Thymus (tissue), 11 donors: ENCODE measurements around the gene CBLN3. TPM values are rescaled to one million over a fixed set of nuclear protein-coding genes. Genes with fewer than 3 reads are reported as not detected.

Experiments used
- DNase-seq, 9 donors: peaks; one replicate each; pipeline ENCODE4 v3.0.0-alpha.2; 2013; ENCODE audit warnings: low spot score in 9 of 9, low read depth in 6 of 9, missing footprints in 1 of 9
- H3K27ac ChIP-seq, 2 donors: one replicate each; pipeline ENCODE4 v1.5.1; 2013; ENCODE audit warnings: control low read depth in 1 of 2, low read depth in 1 of 2, low read length in 1 of 2, mild to moderate bottlenecking in 1 of 2, moderate library complexity in 1 of 2
- H3K27me3 ChIP-seq, 2 donors: one replicate each; pipeline ENCODE4 v1.5.1; 2013; ENCODE audit warnings: low read length in 1 of 2; ENCODE audit not compliant: control insufficient read depth in 2 of 2, insufficient read depth in 1 of 2
- H3K36me3 ChIP-seq, 2 donors: one replicate each; pipeline ENCODE4 v1.5.1; 2013; ENCODE audit warnings: low read length in 1 of 2, mild to moderate bottlenecking in 1 of 2, moderate library complexity in 1 of 2; ENCODE audit not compliant: control insufficient read depth in 2 of 2, insufficient read depth in 2 of 2
- H3K4me1 ChIP-seq, 2 donors: one replicate each; pipeline ENCODE4 v1.5.1; 2013; ENCODE audit warnings: low read length in 2 of 2; ENCODE audit not compliant: control insufficient read depth in 2 of 2, insufficient read depth in 2 of 2
- H3K4me3 ChIP-seq, 2 donors: one replicate each; pipeline ENCODE4 v1.5.1; 2013; ENCODE audit warnings: low read length in 2 of 2, control low read depth in 1 of 2, mild to moderate bottlenecking in 1 of 2
- H3K9me3 ChIP-seq, 2 donors: one replicate each; pipeline ENCODE4 v1.5.1; 2013; ENCODE audit warnings: low read length in 1 of 2, mild to moderate bottlenecking in 1 of 2; ENCODE audit not compliant: control insufficient read depth in 2 of 2, insufficient read depth in 1 of 2
- WGBS: extraction: QIAGEN DNeasy Blood & Tissue Kit; methylation state at CpG from one replicate; pipeline ENCODE4 v1.1.7; 2013; 5-methylcytosine and 5-hydroxymethylcytosine counted together
- polyA plus RNA-seq: library from polyadenylated mRNA; stranded (reverse); fragments of 200-250 nt; gene quantifications from one replicate; pipeline ENCODE4 v1.2.3, GENCODE V29; 2013
- total RNA-seq: library from RNA; stranded (reverse); fragments of 120-200 nt; gene quantifications from one replicate; pipeline ENCODE4 v1.2.4, GENCODE V29; 2013
- donor health status: healthy.

Gene CBLN3
- total and polyA plus RNA-seq, 2 donors = 2.8 to 9.5 TPM

DNA sequence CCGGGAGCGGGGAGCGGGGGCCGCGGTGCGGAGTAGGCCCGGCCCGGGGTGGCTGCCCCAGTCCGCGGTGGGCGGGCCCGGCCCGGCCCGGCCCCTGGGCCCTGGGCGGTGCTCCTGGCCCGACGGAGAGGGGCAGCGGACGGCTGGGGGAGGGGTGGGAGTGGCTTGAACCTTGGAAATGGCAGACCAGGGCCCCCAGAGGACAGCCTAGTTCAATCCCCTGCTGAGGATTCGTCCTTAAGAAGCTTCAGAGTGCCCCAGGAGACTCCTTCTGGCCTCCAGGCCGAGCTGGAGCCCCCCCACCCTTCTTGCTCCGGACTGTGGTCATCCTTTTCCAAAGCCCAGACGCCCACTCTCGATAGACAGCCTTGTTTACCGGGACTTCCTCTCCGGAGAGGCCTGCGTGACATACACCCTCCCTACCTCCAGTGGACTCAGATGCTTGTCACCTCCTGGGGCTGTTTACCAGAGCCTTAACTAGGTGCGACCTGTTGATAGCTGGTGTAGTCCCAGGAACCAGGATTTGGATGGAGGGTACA is 744 bp upstream of the CBLN3 start:
- WGBS = 1% methylated on average over 28 of the region's 28 CpGs
- Histone ChIP-seq H3K4me1 (peaks cover 25 to 52% of the 10 kb centered on the region in 2 donors), H3K27me3 (no peaks in the 10 kb centered on the region), H3K4me3 (peak overlapping the region; percentile 66 to 80), H3K9me3 (no peaks in the 10 kb centered on the region), H3K36me3 (peaks cover 14 to 33% of the 10 kb centered on the region in 2 donors), H3K27ac (peak overlapping the region; percentile 85 to 96)
- peak in 2 of 9 donors; percentile 55 to 76 for DNase-seq

DNA sequence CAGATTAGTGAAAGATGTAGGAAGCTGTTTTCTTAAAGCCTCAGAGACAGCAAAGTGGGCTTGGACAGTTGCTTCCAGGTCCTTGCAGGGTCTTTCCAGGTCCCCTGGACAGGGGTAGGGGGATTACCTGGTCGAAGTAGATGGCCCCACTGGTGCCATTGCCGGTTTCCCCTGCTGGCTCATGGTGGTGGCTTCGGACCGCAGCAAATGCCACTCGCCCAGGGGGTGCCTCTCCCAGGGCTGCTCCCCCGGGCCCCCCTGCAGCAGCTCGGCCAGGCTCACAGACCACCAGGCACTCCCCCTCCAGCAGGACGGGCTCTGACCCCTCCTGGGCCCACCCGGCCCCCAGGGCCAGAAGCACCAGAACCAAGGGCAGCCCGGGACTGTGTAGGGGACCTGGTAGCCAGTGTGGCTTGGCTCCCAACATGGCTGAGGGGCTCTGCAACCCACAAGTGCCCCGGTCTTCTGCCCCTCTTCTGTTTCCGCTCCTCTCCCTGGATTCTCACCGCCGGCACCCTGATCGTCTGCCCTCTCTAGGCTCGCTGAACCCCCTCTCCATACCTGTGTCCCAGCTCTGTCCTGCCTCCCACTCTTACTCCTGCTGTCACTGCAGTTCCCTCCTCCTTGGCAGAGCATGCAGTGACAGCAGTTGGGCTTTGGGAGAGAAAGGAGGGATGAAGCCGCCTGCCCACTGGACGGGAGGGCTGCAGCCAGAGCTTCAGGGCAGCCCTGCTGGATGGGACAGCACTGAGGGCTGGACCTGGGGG is 657 bp downstream of the CBLN3 start:
- Histone ChIP-seq H3K9me3 (no peaks in the 10 kb centered on the region), H3K27ac (no peak overlapping the region), H3K4me1 (peaks cover 25 to 52% of the 10 kb centered on the region in 2 donors), H3K36me3 (peaks cover 11 to 23% of the 10 kb centered on the region in 2 donors), H3K27me3 (no peaks in the 10 kb centered on the region), H3K4me3 (peak overlapping the region in 1 of 2 donors; percentile 46)
- DNase-seq = no peak
- 96% methylated on average over 18 of the region's 18 CpGs for WGBS

DNA sequence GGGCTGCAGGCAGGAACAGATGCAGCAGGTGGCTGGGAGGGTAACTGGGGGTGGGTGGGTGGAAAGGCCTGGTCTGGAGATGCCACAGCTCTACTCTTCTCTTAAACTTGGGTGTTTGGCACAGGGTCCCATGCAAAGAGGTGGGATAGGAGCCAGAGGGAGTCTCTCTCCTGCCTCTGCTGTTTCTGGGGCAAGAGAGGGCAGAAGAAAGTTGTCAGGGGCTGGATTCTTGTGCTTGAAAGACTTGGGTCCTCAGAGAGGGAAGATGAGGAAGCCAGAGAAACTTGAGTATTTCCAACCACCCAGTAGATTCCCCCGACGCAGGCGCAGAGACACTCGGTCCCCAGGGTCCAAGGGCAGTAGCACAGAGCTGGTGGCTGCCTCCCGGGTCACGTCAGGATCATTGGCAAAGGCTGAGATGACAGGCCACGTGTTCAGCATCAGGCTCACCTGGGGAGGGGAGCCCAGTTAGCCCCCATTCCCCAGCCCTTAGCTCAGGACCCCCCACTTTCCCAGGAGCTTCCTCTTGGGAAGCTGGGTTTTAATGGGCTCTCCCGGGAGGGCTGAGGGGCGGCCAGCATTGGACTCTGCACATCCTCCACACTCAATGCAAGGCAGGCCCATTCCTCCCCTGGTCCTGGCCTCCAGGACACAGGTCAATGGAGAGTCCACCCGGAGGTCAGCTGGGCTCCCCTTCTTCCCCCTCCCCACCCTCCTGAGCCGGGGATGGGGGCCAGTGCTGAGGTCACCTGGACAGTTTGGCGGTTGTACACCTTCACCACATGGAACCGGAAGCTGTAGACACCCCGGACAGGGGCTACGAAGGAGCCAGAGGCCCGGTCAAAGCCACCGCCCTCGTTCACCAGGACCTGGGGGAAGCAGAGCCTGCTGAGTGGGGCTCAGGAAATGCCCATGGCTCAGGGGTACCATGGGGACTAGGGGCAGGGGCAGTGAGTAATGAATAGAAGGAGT is 1.6 kb downstream of the CBLN3 start:
- H3K36me3 ChIP-seq = peaks cover 8 to 15% of the 10 kb centered on the region in 2 donors
- no peak overlapping the region for H3K4me3 ChIP-seq
- peaks cover 25 to 61% of the 10 kb centered on the region in 2 donors for H3K4me1 ChIP-seq
- H3K27me3 ChIP-seq = no peaks in the 10 kb centered on the region
- peak overlapping the region; percentile 20 to 62 for H3K27ac ChIP-seq
- WGBS = 82% methylated on average over 18 of the region's 18 CpGs
- H3K9me3 ChIP-seq = no peaks in the 10 kb centered on the region
- DNase-seq = no peak

DNA sequence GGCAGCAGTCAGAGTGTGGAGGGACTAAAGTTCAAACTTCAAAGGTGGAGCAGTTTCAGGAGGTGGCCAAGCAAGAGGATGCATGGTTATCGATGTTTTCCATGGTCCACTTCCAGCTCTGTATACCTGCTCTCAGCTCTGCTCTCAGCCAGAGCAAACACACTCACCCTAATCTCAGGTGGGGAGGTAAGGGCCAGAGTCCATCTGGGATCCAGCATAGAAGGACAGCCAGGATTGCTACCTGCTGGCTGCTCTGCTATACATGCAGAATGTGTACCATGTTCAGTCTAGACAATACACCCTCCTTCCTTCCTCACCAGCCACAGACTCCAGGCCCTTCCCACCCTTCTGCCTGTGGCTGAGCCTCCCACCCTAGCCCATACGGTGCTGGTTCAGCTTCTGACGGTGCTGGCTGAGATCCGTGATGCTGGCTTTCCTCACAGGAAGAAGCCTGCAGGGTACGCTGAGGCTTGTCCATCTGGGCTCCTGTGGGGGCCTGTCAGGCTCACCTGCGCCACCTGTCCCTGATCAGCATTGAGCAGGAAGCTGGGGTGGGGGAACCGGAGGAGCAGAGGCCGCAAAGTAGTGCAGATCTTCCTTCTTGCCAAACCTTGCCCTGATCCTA is 2.4 kb downstream of the CBLN3 start:
- 19% methylated on average over 8 of the region's 8 CpGs for WGBS
- DNase-seq = peak in 4 of 9 donors; percentile 48 to 77 (median 56)
- no peak overlapping the region for H3K4me3 ChIP-seq
- no peaks in the 10 kb centered on the region for H3K27me3 ChIP-seq
- no peaks in the 10 kb centered on the region for H3K9me3 ChIP-seq
- peaks cover 0 to 7% of the 10 kb centered on the region in 2 donors for H3K36me3 ChIP-seq
- H3K4me1 ChIP-seq = peaks cover 30 to 64% of the 10 kb centered on the region in 2 donors
- peak overlapping the region; percentile 20 to 58 for H3K27ac ChIP-seq

DNA sequence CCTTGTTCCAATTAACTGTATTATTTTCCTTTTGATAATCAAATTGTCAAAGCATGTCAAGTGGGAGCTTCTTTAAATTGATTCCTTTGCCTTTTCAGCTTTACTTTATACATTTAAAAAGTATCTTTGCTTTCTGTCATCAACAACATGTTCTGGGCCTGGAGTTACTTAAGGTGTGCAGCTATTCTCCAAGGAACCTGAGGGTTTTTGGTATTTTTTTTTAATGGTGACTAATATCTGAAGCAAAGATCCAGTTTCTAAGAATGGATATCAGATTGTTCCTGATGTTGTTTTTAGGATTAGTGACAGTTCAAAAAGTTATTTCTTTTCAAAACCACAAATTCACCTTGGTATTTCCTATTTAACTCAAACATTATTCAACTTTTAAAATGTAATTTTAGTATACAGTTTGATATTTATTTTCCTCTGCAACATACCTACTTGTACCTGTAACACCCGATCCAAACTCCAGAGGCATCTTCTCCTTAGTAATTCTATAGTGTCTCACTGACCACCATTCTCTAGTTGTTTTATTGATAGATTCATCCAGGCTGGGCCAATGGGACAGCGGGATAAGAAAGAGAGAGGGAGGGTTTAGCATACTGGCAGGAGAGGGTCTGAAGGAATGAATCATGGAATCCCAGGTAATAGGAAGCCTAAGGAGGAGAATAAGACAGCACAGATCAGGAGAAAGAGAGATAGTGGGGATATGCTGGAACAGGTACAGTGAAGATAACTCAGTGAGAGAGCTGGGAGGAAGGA is 3.1 kb downstream of the CBLN3 start:
- WGBS = 95% methylated on average over 2 of the region's 2 CpGs
- H3K4me1 ChIP-seq = peaks cover 28 to 57% of the 10 kb centered on the region in 2 donors
- peak overlapping the region in 1 of 2 donors; percentile 20 for H3K27ac ChIP-seq
- no peaks in the 10 kb centered on the region for H3K9me3 ChIP-seq
- no peak overlapping the region for H3K4me3 ChIP-seq
- DNase-seq = no peak
- H3K27me3 ChIP-seq = no peaks in the 10 kb centered on the region
- no peaks in the 10 kb centered on the region for H3K36me3 ChIP-seq

DNA sequence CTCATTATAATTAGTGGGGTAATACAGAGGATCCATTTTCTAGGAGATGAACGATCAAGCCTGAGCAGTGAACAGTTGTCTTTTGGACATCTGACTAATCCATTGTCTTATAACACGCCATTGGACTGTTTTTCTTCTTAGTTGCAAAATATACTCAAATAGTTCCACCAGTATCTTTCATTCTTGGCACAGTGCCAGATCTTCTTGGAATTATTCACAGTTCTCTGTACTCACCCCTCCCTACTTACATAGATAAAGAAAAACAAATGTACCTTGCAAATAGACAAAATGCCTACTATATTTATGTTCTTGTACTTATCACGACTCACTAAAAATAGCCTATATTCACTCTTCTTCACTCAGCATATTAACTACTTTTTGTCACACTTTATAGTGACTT is 3.8 kb downstream of the CBLN3 start:
- no peak for DNase-seq
- H3K36me3 ChIP-seq = no peaks in the 10 kb centered on the region
- 80% methylated on average over 3 of the region's 3 CpGs for WGBS
- no peaks in the 10 kb centered on the region for H3K9me3 ChIP-seq
- peaks cover 21 to 51% of the 10 kb centered on the region in 2 donors for H3K4me1 ChIP-seq
- H3K27ac ChIP-seq = no peak overlapping the region
- no peaks in the 10 kb centered on the region for H3K27me3 ChIP-seq
- H3K4me3 ChIP-seq = no peak overlapping the region

DNA sequence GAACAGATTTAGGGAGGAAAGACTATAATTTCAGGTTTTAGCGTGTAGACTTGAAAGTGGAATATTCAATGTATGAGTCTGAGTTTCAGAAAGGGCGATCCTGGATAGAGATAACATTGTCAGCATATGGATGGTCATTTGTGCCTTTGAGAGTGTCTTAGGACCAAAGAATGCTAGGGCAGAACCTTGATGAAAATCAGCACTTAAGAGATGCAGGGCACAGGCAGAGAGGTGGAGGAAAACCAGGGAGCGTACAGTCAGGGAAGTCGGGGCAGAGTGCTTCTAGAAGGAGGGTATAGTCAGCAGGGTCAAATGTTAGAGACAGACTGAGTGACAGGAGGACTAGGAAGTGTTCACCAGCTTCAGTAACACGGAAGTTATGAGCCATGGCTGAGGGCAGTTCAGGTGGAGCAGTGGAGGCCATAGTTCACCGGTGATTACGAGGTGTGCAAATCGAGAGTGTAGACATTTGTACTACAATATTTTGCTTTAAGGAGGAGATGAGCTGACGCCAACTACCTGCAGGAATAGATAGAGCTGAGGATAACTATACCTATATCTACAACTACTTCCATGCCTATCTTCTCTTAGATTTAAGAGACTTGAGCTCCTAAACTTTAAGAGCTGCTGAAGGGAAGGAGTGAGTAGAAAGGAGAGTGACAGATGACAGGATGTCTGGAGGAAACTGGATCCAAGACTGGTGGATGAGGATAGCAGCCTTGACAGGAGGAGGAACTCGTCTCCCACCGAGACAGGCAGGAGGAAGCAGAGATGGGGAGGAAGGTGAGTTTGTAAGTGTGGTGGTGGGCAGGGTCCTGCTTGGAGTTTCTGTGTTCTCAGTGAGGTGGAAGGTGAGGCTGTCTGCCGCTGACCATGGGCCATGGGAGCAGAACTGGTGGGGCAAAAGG is 6.5 kb downstream of the CBLN3 start:
- H3K4me3 ChIP-seq = no peak overlapping the region
- no peaks in the 10 kb centered on the region for H3K9me3 ChIP-seq
- H3K27me3 ChIP-seq = no peaks in the 10 kb centered on the region
- H3K27ac ChIP-seq = no peak overlapping the region
- H3K4me1 ChIP-seq = peaks cover 14 to 31% of the 10 kb centered on the region in 2 donors
- 59% methylated on average over 12 of the region's 12 CpGs for WGBS
- peak in 1 of 9 donors; percentile 34 for DNase-seq
- H3K36me3 ChIP-seq = no peaks in the 10 kb centered on the region
